PC-3 (cell line): ENCODE results near the gene ADAM22. TPM values are rescaled to one million over a fixed set of nuclear protein-coding genes. Genes with fewer than 3 reads are reported as not detected.
"Not testable (repeated sequence)": the region's sequence is repeated elsewhere in the genome, so short reads cannot be mapped to it uniquely, and the experiment has no call there.

Experiments used
- ATAC-seq: fragments of 200-7000 bp; cut with Tn5 transposase; 2 replicates; pipeline ENCODE4 v1.9.1; 2020; ENCODE audit warnings: mild to moderate bottlenecking, moderate library complexity
- BruUV-seq: library from RNA; stranded (reverse); fragments of 400-500 nt; replicated peaks from 2 replicates; lab custom pipeline; 2021; lab: Mats Ljungman, UMichigan
- CTCF ChIA-PET: fragments of 300-600 bp; sonication (Branson Sonifier 250); formaldehyde crosslinking; loops from one replicate; lab custom pipeline; 2022; ENCODE audit warnings: antibody characterized with exemption; lab: Charles Lee
- POLR2A ChIA-PET: fragments of 300-600 bp; sonication (Branson Sonifier 250); formaldehyde crosslinking; loops from one replicate; lab custom pipeline; 2022; ENCODE audit warnings: antibody characterized with exemption; ENCODE audit not compliant: unreplicated experiment; lab: Charles Lee
- DNase-seq: peaks from one replicate; pipeline ENCODE4 v3.0.0-alpha.2; 2015
- H2AFZ ChIP-seq: fragments of 300-600 bp; sonication (generic); 2 replicates; pipeline ENCODE4 v1.6.0; 2016; ENCODE audit warnings: antibody characterized with exemption, low read length
- H3F3A ChIP-seq: fragments of 300-600 bp; sonication (generic); one replicate; pipeline ENCODE4 v1.6.0; 2017; ENCODE audit warnings: antibody characterized with exemption, low read length, control low read depth, mild to moderate bottlenecking; ENCODE audit not compliant: unreplicated experiment
- H3K27ac ChIP-seq: fragments of 300-600 bp; sonication (generic); 2 replicates; pipeline ENCODE4 v1.5.1; 2016; ENCODE audit warnings: mild to moderate bottlenecking, low read length
- H3K27me3 ChIP-seq: fragments of 300-600 bp; sonication (generic); 2 replicates; pipeline ENCODE4 v1.6.1; 2016; ENCODE audit warnings: low read length, mixed read lengths
- H3K36me3 ChIP-seq: fragments of 300-600 bp; sonication (generic); 2 replicates; pipeline ENCODE4 v1.6.1; 2016; ENCODE audit warnings: low read depth, mixed run types, low read length, mixed read lengths
- H3K4me1 ChIP-seq: fragments of 300-600 bp; sonication (generic); 2 replicates; pipeline ENCODE4 v1.5.1; 2016; ENCODE audit warnings: low read length; ENCODE audit not compliant: insufficient read depth
- H3K4me2 ChIP-seq: fragments of 300-600 bp; sonication (generic); 2 replicates; pipeline ENCODE4 v1.6.0; 2016; ENCODE audit warnings: low read length
- H3K4me3 ChIP-seq: fragments of 300-600 bp; sonication (generic); 2 replicates; pipeline ENCODE4 v1.5.1; 2016; ENCODE audit warnings: mild to moderate bottlenecking, low read length, mixed read lengths
- H3K79me2 ChIP-seq: fragments of 300-600 bp; sonication (generic); 2 replicates; pipeline ENCODE4 v1.6.1; 2017; ENCODE audit warnings: low read length, mixed read lengths
- H3K9ac ChIP-seq: fragments of 300-600 bp; sonication (generic); 2 replicates; pipeline ENCODE4 v1.6.0; 2016; ENCODE audit warnings: mild to moderate bottlenecking, low read length
- H3K9me2 ChIP-seq: fragments of 300-600 bp; sonication (generic); replicated peaks from 2 replicates; pipeline ENCODE4 v1.6.1; 2016; ENCODE audit warnings: mixed run types, low read length, mixed read lengths
- H3K9me3 ChIP-seq: fragments of 300-600 bp; sonication (generic); 2 replicates; pipeline ENCODE4 v1.6.1; 2016; ENCODE audit warnings: low read length, mixed read lengths
- H4K20me1 ChIP-seq: fragments of 300-600 bp; sonication (generic); 2 replicates; pipeline ENCODE4 v1.6.1; 2016; ENCODE audit warnings: low read length, mixed read lengths
- CTCF ChIP-seq: fragments of 300-600 bp; sonication (generic); conservative IDR thresholded peaks from 2 replicates; pipeline ENCODE4 v1.5.1; 2017; ENCODE audit warnings: antibody characterized with exemption, low read depth, mild to moderate bottlenecking, low read length
- EZH2 ChIP-seq: fragments of 300-600 bp; sonication (generic); IDR thresholded peaks from one replicate; pipeline ENCODE4 v1.6.1; 2017; ENCODE audit warnings: antibody characterized with exemption, mild to moderate bottlenecking, low read length; ENCODE audit not compliant: unreplicated experiment
- EZH2phosphoT487 ChIP-seq: fragments of 300-600 bp; sonication (generic); IDR thresholded peaks from 2 replicates; pipeline ENCODE4 v1.6.1; 2018; ENCODE audit warnings: mild to moderate bottlenecking, antibody characterized with exemption, low read length, borderline replicate concordance
- intact Hi-C: fragments of 100-400 bp; cut with micrococcal nuclease; formaldehyde crosslinking; loops from 2 replicates; pipeline ENCODE4 v1.9.0; 2023
- total RNA-seq: library from RNA; depleted of rRNA; stranded (reverse); fragments of >200 nt; gene quantifications from 2 replicates; pipeline ENCODE4 v1.2.3, GENCODE V29; 2014

ADAM22 gene
- total RNA-seq, 1 experiment from 2014 or later: 4.4 TPM

DNA sequence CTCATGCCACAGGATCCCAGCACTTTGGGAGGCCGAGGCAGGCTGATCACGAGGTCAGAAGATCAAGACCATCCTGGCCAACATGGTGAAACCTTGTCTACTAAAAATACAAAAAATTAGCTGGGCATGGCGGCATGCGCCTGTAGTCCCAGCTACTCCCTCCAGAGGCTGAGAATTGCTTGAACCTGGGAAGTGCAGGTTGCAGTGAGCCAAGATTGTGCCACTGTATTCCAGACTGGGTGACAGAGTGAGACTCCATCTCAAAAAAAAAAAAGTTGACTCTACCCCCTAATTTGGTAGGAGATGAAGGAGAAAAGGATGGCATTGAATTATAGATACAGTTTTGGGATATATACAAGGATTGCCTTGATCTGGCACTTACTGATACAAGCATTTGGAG, 25.2 kb upstream of the ADAM22 start:
- H2AFZ ChIP-seq, H3F3A ChIP-seq, H3K79me2 ChIP-seq, H3K9me3 ChIP-seq, H3K27me3 ChIP-seq, H3K4me1 ChIP-seq, BruUV-seq, H3K27ac ChIP-seq, H3K4me3 ChIP-seq, DNase-seq, CTCF ChIA-PET, H3K9ac ChIP-seq, H4K20me1 ChIP-seq, ATAC-seq, H3K4me2 ChIP-seq, H3K9me2 ChIP-seq, POLR2A ChIA-PET: not testable (repeated sequence)
- H3K36me3 ChIP-seq: peaks cover 15% of the 10 kb centered on the region; the same call in 1 of the 2 replicates
- intact Hi-C loops: loop anchor here (5.0 kb wide), 1 partner anchor 203 kb away; no protein-coding TSS in a partner anchor

DNA sequence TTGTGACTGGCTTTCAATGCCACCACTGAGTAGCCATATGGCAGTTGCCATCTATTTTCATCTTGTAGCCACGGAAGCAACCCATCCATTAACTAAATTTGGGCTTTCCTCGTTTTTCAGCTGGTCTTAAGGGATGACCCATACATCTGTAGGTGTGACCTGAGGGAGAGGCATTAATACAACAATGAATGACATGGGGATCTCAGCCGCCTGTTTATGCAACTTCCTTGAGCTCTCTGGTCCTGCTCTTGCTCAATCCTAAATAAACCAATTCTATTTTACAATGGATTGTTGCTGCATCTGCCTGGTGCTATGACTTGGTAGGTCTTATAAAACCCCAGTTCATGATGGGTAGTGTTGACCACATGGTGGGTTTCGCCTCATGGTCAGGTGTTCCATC, 21.9 kb upstream of the ADAM22 start:
- H3K27ac ChIP-seq: no peak overlapping the region
- no peak overlapping the region for H3K4me3 ChIP-seq
- H3K79me2 ChIP-seq: no peaks in the 10 kb centered on the region
- BruUV-seq: no TSS peak
- DNase-seq (no peak), ATAC-seq (no peak)
- intact Hi-C loops: no loop called here
- H3K4me1 ChIP-seq: no peaks in the 10 kb centered on the region
- CTCF ChIA-PET: no interaction called here
- H3K36me3 ChIP-seq: no peaks in the 10 kb centered on the region; the same call in 1 of the 2 replicates
- POLR2A ChIA-PET: no interaction called here
- no peak for TF ChIP-seq EZH2phosphoT487
- H3K9ac ChIP-seq: no peak overlapping the region
- H3F3A ChIP-seq: no peaks in the 10 kb centered on the region
- no peak overlapping the region for H3K4me2 ChIP-seq
- H2AFZ ChIP-seq: no peak overlapping the region
- H3K27me3 ChIP-seq: no peaks in the 10 kb centered on the region
- no peaks in the 10 kb centered on the region for H3K9me3 ChIP-seq
- no peaks in the 10 kb centered on the region for H3K9me2 ChIP-seq
- H4K20me1 ChIP-seq: no peaks in the 10 kb centered on the region

DNA sequence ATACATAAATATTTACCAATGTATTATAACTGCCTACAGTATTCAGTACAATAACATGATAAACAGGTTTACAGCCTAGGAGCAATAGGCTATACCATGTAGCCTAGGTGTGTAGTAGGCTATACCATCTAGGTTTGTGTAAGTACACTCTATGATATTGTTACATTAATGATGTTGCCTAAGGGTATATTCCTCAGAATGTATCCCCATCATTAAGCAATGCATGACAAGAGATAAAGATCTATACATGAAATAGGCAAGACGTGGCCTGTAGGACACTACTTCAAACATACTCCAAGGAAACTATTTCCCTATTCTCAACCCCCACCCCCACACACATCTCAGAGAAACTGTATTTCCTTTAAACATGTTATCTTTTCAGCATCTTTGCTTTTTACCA, 15.3 kb upstream of the ADAM22 start:
- CTCF ChIA-PET: no interaction called here
- BruUV-seq: no TSS peak
- POLR2A ChIA-PET: no interaction called here

More for the DNA sequence above, 15.3 kb upstream of the ADAM22 start:
- H3K9me3 ChIP-seq: no peaks in the 10 kb centered on the region
- intact Hi-C loops: no loop called here
- no peaks in the 10 kb centered on the region for H3F3A ChIP-seq
- DNase-seq (no peak), ATAC-seq (no peak)
- H3K4me3 ChIP-seq: no peak overlapping the region
- H4K20me1 ChIP-seq: no peaks in the 10 kb centered on the region
- TF ChIP-seq EZH2 (no peak), CTCF (no peak), EZH2phosphoT487 (no peak)
- no peaks in the 10 kb centered on the region for H3K27me3 ChIP-seq
- no peak overlapping the region for H2AFZ ChIP-seq
- H3K79me2 ChIP-seq: no peaks in the 10 kb centered on the region
- H3K36me3 ChIP-seq: no peaks in the 10 kb centered on the region
- H3K9ac ChIP-seq: no peak overlapping the region
- H3K4me2 ChIP-seq: no peak overlapping the region
- H3K4me1 ChIP-seq: no peaks in the 10 kb centered on the region
- no peak overlapping the region for H3K27ac ChIP-seq
- no peaks in the 10 kb centered on the region for H3K9me2 ChIP-seq
